GM19452 (cell line): Measurements from ENCODE around the gene RPS21.

ENCODE experiments used
- ATAC-seq: cut with Tn5 transposase; IDR thresholded peaks from one replicate; pipeline ENCODE4 v1.9.1; 2021; ENCODE audit not compliant: unreplicated experiment

Gene RPS21

DNA sequence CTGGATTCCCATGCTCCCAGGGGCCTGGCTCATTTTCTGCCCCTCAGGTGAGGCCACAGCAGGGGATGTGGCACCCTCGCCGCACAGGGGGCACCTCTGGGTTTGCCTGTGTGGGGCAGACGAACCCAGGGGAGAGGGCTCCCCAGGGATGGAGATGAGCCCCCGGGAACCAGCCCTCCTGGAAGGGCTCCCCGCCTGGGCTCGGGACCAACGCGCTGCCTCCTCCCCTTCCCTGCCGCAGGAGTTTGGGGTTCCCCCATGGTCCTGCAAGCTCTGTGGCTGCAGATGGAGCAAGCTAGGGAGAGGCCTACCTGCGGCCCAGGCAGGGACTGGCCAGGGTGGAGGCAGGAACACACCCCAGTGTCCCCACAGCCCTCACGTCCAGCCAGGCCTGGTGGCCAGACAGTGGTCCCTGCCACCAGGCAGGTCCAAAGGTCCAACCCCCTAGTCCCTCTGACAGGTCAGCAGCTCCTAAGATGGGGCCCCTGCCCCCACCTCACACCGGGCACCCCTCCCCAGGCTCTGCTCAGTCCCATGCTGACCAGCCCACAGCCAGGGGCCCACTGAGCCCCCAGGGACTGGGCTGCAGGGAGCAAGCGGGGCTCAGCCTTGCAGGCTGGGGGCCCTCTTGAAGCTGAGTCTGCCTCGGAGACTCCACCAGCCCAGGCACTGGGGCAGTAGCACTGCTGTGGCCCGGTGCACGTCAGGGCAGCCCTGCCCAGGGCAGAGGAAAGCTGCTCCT lies 33.4 kb upstream of the RPS21 start:
- no peak for ATAC-seq

GRCh38 chr20:62354031-62354808 lies 32.7 kb upstream of the RPS21 start:
- ATAC-seq = no peak

- no peak for ATAC-seq
Measured at GRCh38 chr20:62354811-62355341, 32.0 kb upstream of the RPS21 start.

DNA sequence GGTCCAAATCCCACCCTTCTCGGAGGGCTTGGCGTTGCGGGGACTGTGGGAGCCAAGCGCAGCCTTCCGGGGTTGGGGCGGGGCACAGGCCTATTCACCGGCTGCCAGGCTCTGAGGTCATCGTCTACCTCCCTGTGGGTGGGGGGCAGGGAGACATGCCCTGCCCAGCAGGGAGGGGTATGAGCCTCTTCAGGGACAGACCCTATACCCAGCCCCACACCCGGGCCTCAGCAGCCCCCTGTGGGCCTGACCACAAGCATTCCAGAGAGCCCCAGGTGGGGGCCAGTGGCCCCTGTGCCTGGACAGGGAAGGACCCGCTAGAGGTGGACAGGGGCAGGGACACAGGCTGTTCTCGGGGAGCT lies 31.4 kb upstream of the RPS21 start:
- no peak for ATAC-seq

DNA sequence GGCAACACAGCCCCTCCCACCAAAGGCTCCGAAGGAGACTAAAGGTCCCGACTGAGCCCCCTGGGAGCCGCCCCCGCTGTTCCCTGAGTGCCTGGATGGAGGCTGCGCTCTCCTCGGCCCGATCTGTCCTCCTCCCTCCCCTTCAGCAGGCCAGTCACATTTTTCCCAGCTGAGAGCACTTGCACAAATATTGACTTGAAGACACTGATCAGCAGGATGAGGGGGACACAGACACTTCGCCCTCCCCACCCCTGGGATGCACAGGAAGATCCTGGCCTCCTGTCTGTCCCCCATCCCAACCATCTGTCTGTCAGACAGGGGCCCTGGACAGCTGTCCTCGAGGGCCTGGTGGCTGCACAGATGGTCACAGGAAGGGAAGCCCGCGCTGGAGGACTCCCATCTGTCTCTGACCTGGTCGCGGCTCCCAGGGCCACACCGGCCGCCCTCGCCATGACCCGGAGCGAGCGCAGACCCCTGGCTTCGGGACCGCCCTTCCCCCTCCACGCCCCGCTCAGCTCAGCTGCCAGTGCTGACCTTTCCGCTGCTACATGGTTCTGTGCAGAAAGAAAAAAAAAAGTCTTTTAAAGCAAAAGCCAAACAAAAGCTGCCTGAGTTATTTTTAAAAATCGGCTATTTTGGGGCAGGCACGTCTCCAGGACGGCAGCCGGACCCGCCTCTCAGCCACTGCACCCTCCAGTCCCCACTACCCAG lies 30.9 kb upstream of the RPS21 start:
- no peak for ATAC-seq

DNA sequence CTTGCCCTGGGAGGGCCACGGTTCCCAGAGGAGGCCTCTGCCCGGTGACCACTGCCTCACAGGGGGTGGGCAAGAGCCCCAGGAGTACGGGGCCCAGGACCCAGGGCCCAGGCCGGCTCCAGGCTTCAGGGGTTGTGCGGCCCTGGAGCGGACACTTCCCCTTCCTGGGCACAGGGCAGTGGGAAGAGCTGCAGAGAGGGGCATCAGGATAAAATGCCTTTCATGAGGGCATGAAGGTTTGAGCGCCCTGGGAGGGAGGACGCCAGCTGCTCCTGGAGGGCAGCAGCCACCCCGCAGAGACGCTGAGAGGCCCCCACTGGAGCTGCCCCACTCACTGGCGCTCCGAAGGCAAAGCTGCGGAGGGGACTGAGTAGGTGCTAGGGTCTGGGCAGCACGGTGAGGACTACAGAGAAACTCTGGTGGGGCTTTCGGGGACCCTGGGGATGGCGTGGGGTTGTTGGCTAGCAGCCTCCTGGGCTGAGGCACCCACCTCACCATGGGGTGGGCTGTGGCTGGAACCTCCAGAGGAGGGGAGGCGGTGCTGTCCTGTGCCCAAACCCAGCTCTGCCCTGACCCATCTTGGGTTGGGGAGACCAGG lies 30.2 kb upstream of the RPS21 start:
- no peak for ATAC-seq

GRCh38 chr20:62357187-62357667 lies 29.7 kb upstream of the RPS21 start:
- ATAC-seq = no peak

DNA sequence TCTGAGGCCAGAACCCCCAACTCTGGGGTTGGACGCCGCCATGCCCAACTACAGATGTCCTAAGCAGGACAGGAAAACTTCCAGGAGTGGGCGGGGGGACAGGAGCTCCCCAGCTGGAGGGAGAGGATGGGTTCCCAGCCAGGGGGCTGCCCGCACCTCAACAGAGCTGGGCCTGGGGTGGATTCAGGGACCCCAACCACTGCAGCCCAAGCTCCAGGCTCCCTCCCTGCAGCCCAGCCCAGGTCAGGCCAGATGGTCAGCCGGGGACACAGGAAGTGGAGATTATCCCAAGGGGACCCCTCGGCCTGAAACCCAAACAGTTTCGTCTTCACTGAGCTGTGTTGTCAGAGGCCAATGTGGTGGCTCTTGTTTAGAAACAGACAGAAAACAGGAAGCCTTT lies 29.2 kb upstream of the RPS21 start:
- ATAC-seq = no peak

- no peak for ATAC-seq
Measured at GRCh38 chr20:62358171-62359042, 28.5 kb upstream of the RPS21 start.

DNA sequence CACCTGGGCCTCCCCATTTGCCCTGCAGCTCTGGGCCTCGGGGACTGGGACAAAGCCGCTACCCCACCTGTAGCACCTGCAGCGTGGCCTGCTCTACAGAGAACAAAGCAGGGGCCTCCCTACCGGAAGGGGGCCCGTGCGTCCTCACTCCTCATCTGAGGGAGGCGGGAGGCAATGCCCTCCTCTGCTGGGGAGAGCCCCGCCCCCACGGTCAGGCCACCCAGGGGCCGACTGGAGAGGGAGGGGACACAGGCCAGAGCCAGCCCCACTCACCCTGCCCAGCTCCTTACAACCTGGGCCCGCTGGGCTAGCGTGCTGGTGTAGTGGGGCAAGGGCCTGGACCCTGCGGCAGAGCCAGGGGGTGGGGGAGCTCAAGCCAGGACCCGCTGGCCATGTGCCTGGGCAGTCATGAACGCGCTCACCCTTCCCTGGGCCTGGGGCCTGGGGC lies 27.8 kb upstream of the RPS21 start:
- ATAC-seq = no peak

GRCh38 chr20:62359491-62360121 lies 27.3 kb upstream of the RPS21 start:
- ATAC-seq = no peak

GRCh38 chr20:62360854-62361798 lies 25.8 kb upstream of the RPS21 start:
- ATAC-seq = no peak

- ATAC-seq = no peak
Measured at GRCh38 chr20:62361799-62362589, 24.9 kb upstream of the RPS21 start.

GRCh38 chr20:62362590-62362940 lies 24.3 kb upstream of the RPS21 start:
- no peak for ATAC-seq

DNA sequence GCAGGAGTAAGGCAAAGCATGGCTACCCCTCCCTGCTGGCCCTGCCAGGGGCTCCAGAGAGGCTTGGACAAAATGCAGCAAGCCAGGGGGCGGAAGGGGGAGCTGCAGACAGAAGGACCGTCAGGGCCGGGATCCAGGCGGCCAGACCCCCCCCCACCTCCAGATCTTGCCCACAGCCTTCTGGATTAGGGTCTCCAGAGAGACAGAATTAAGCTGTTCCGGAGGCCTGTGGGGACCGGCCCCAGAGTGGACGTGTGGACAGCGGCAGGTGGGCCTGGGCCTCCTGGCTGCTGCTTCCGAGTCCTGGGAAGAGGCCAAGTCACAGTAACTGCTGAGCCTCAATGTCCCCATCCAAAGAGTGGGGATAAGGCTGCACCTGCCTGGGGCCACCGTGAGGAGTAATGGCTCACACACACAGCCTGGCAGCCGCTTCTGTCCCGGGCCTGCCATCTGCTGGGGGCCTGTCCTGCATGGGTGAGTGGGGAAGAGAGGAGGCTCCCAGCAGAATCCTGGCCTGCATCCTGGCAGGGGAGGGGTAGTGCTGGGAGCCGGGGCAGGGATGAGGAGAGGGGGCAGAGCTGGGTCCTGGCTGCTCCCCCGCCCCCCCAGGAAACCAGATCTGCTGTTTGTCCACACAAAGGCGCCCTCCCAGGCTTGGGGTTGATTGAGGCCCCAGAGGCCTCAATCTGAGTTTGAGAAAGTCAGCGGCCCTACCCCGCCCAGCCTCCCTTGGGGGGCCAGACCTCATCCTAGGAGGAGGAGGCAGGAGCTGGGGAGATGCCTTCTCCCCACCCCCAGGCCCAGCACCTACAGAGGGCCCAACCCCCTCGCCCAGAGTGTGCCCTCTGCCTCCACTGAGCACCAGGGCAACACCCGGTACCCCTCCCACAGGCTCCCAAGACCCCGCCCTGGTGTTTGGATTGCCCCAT lies 23.6 kb upstream of the RPS21 start:
- ATAC-seq = no peak

DNA sequence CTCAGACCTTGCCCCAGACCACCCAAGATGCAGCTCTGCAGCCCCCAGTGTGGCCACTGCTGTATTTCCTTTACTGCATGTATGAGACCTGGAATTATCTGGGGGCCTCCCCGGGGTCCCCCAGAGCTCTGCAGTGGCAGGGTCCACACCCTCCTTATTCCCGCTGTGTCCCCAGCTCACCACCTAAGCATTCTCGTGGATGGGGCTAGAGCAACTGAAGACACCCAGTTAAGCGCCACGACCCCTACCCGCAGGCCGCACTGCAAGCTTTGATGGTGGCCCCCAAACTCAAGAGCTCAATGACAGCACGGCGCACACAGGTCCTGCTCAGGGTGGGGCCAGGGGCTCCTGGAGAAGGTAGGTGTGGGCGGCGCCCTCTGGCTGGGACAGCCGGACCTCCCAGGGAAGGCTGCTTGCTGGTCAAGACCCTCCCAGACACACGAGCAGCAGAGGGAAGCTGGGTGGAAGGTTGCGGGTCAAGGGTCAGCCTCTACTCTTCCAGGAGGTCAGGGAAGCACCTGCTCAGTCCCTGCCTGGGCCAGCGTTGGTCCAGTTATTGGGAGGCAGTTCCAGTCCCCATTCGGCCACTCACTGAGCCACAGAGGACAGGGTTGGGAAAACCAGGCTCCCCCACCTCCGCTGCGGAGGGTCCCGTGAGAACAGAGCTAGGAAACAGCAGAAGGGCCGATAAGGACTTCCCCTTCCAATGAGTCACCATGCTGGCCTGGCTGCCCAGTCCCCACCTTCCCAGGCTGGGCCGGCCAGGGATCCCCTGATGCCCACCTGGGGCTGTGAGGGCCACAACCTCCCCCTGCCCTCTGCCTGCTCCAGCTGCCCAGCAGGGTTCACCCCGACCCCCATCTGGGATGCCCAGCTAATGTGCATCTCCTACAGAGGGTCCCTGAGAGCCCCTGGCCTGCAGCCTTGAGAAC lies 22.7 kb upstream of the RPS21 start:
- ATAC-seq = no peak
